Erythroblast (primary cell): ENCODE results near the gene SETBP1.

Experiments
- GATA1 ChIP-seq: IDR thresholded peaks from 2 replicates; pipeline ENCODE4 v1.6.1; 2011; ENCODE audit warnings: low read depth, mild to moderate bottlenecking, control low read depth, low read length, moderate library complexity
- POLR2A ChIP-seq: IDR thresholded peaks from 2 replicates; pipeline ENCODE4 v1.6.1; 2011; ENCODE audit warnings: mild to moderate bottlenecking, low read length

GRCh38 chr18:44801781-44802180, 121.1 kb downstream of the SETBP1 start:
- no peak for TF ChIP-seq POLR2A
- no peak for TF ChIP-seq GATA1
